Ishikawa (cell line): ENCODE results near the gene CACNB2.

Experiments used
- CEBPB ChIP-seq: IDR thresholded peaks from 2 replicates; pipeline ENCODE4 v1.6.1; 2012
- CREB1 ChIP-seq: IDR thresholded peaks from 2 replicates; pipeline ENCODE4 v1.6.1; 2012; ENCODE audit warnings: low read depth
- EGR1 ChIP-seq: IDR thresholded peaks from 2 replicates; pipeline ENCODE4 v1.6.1; 2012
- EP300 ChIP-seq: IDR thresholded peaks from 2 replicates; pipeline ENCODE4 v1.6.1; 2012; ENCODE audit warnings: borderline replicate concordance
- FOXM1 ChIP-seq: IDR thresholded peaks from 2 replicates; pipeline ENCODE4 v1.6.1; 2012; ENCODE audit warnings: low read depth, borderline replicate concordance
- MAX ChIP-seq: IDR thresholded peaks from 2 replicates; pipeline ENCODE4 v1.6.1; 2012
- NFIC ChIP-seq: IDR thresholded peaks from 2 replicates; pipeline ENCODE4 v1.6.1; 2012
- RAD21 ChIP-seq: IDR thresholded peaks from 2 replicates; pipeline ENCODE4 v1.6.1; 2012; ENCODE audit warnings: low read depth
- REST ChIP-seq: IDR thresholded peaks from 2 replicates; pipeline ENCODE4 v1.6.1; 2012; ENCODE audit warnings: low read depth, mild to moderate bottlenecking
- TAF1 ChIP-seq: IDR thresholded peaks from 2 replicates; pipeline ENCODE4 v1.6.1; 2012; ENCODE audit warnings: low read depth, mild to moderate bottlenecking
- TCF12 ChIP-seq: IDR thresholded peaks from 2 replicates; pipeline ENCODE4 v1.6.1; 2012; ENCODE audit warnings: low read depth
- USF1 ChIP-seq: IDR thresholded peaks from 2 replicates; pipeline ENCODE4 v1.6.1; 2012
- YY1 ChIP-seq: IDR thresholded peaks from 2 replicates; pipeline ENCODE4 v1.6.1; 2012; ENCODE audit warnings: low read depth
- ZBTB7A ChIP-seq: IDR thresholded peaks from 2 replicates; pipeline ENCODE4 v1.6.1; 2012; ENCODE audit warnings: low read depth

GRCh38 chr10:18367840-18368239 is 227.6 kb downstream of the CACNB2 start:
- TF ChIP-seq TAF1 (no peak), RAD21 (no peak), TCF12 (no peak), REST (no peak), EP300 (no peak), MAX (no peak), FOXM1 (no peak), CREB1 (no peak), USF1 (no peak), EGR1 (no peak), YY1 (no peak), NFIC (no peak), ZBTB7A (no peak), CEBPB (no peak)
